B cell (primary cell): ENCODE results near the gene SNX20.

Experiments
- CTCF ChIP-seq: fragments of 200-600 bp; IDR thresholded peaks from one replicate; pipeline ENCODE4 v1.8.0; 2022; ENCODE audit warnings: antibody characterized with exemption, mild to moderate bottlenecking
- EZH2 ChIP-seq: IDR thresholded peaks from 2 replicates; pipeline ENCODE4 v1.6.1; 2012; ENCODE audit warnings: borderline replicate concordance, low read depth, mild to moderate bottlenecking, moderate library complexity, low read length; ENCODE audit not compliant: insufficient read depth, poor library complexity, severe bottlenecking

GRCh38 chr16:50632927-50633800 is 47.9 kb downstream of the SNX20 start:
- no peak for TF ChIP-seq CTCF
- TF ChIP-seq EZH2: no peak
